GM15510 (cell line): Measurements from ENCODE around the gene RFESD.

Source experiments
- POLR2A ChIP-seq: IDR thresholded peaks from 3 replicates; pipeline ENCODE4 v1.6.1; 2011; ENCODE audit warnings: borderline replicate concordance; ENCODE audit not compliant: insufficient read length; ENCODE audit errors: extremely low read depth

Gene RFESD

GRCh38 chr5:95646569-95647431, at the start of gene RFESD:
RFESD (plus strand) TSS chr5:95646777; CDS start chr5:95652272, 5,495 bp downstream.
- peak; percentile 85 for TF ChIP-seq POLR2A

- TF ChIP-seq POLR2A: no peak
Measured at GRCh38 chr5:95599252-95599651, 47.3 kb upstream of the RFESD start.

GRCh38 chr5:95600557-95600956, 46.0 kb upstream of the RFESD start:
- no peak for TF ChIP-seq POLR2A

- TF ChIP-seq POLR2A: no peak
Measured at GRCh38 chr5:95605786-95606185, 40.8 kb upstream of the RFESD start.

GRCh38 chr5:95606419-95606818, 40.2 kb upstream of the RFESD start:
- TF ChIP-seq POLR2A: no peak

- no peak for TF ChIP-seq POLR2A
Measured at GRCh38 chr5:95609711-95610110, 36.9 kb upstream of the RFESD start.

GRCh38 chr5:95610546-95610945, 36.0 kb upstream of the RFESD start:
- TF ChIP-seq POLR2A: no peak

- TF ChIP-seq POLR2A: no peak
Measured at GRCh38 chr5:95611396-95611795, 35.2 kb upstream of the RFESD start.

- TF ChIP-seq POLR2A: no peak
Measured at GRCh38 chr5:95613514-95613913, 33.1 kb upstream of the RFESD start.

- TF ChIP-seq POLR2A: no peak
Measured at GRCh38 chr5:95615164-95615467, 31.5 kb upstream of the RFESD start.

- no peak for TF ChIP-seq POLR2A
Measured at GRCh38 chr5:95617057-95617456, 29.5 kb upstream of the RFESD start.

GRCh38 chr5:95619096-95619495, 27.5 kb upstream of the RFESD start:
- TF ChIP-seq POLR2A: no peak

GRCh38 chr5:95619514-95620029, 27.0 kb upstream of the RFESD start:
- no peak for TF ChIP-seq POLR2A

GRCh38 chr5:95620030-95620869, 26.3 kb upstream of the RFESD start, which contains the start of gene GPR150:
GPR150 (plus strand) TSS chr5:95620087; CDS start chr5:95620276, 189 bp downstream.
- TF ChIP-seq POLR2A: peak; percentile 34
